ENCODE measurements around the gene RASGRP4.
A peak's percentile ranks its signal among the peaks of the same experiment; 100 is the strongest.
"Not testable (repeated sequence)": the region's sequence is repeated elsewhere in the genome, so short reads cannot be mapped to it uniquely, and the experiment has no call there.

RASGRP4 gene

GRCh38 chr19:38420935-38421334 is 5.1 kb downstream of the RASGRP4 start:
- Histone ChIP-seq H3K36me3 (ENCODE audit: insufficient read depth, low read length) (no peaks in the 10 kb centered on the region), H3K4me1 (ENCODE audit: insufficient read depth, low read length) (peaks cover 3% of the 10 kb centered on the region), H3K4me3 (ENCODE audit: low read length) (no peak overlapping the region), H3K9me3 (ENCODE audit: low read length) (no peaks in the 10 kb centered on the region), H2AFZ (ENCODE audit: low read depth, low read length) (no peak overlapping the region), H3K27me3 (ENCODE audit: insufficient read depth, low read length) (peaks cover 23% of the 10 kb centered on the region)

- Histone ChIP-seq H3K27me3 (ENCODE audit: insufficient read depth, low read length) (peaks cover 15% of the 10 kb centered on the region), H3K4me3 (ENCODE audit: low read length) (peak overlapping the region; percentile 34)
Observed at GRCh38 chr19:38417544-38418506, 8.2 kb downstream of the RASGRP4 start.

GRCh38 chr19:38417146-38417543 is 8.9 kb downstream of the RASGRP4 start:
- Histone ChIP-seq H2AFZ (ENCODE audit: low read depth, low read length) (no peak overlapping the region), H3K36me3 (ENCODE audit: insufficient read depth, low read length) (no peaks in the 10 kb centered on the region), H3K27me3 (ENCODE audit: insufficient read depth, low read length) (peaks cover 15% of the 10 kb centered on the region), H3K4me1 (ENCODE audit: insufficient read depth, low read length) (peaks cover 3% of the 10 kb centered on the region), H3K9me3 (ENCODE audit: low read length) (no peaks in the 10 kb centered on the region), H3K4me3 (ENCODE audit: low read length) (no peak overlapping the region)

More at GRCh38 chr19:38417544-38418506, 8.2 kb downstream of the RASGRP4 start:
- no peaks in the 10 kb centered on the region for H3K9me3 ChIP-seq (ENCODE audit: low read length)
- no peaks in the 10 kb centered on the region for H3K36me3 ChIP-seq (ENCODE audit: insufficient read depth, low read length)
- peak overlapping the region; percentile 60 for H2AFZ ChIP-seq (ENCODE audit: low read depth, low read length)
- H3K4me1 ChIP-seq (ENCODE audit: insufficient read depth, low read length), result peaks cover 3% of the 10 kb centered on the region

- H3K9me3 ChIP-seq (ENCODE audit: low read length), result no peaks in the 10 kb centered on the region
- H3K4me1 ChIP-seq (ENCODE audit: insufficient read depth, low read length), result peaks cover 3% of the 10 kb centered on the region
- peaks cover 11% of the 10 kb centered on the region for H3K27me3 ChIP-seq (ENCODE audit: insufficient read depth, low read length)
- no peak overlapping the region for H2AFZ ChIP-seq (ENCODE audit: low read depth, low read length)
- H3K4me3 ChIP-seq (ENCODE audit: low read length), result no peak overlapping the region
- no peaks in the 10 kb centered on the region for H3K36me3 ChIP-seq (ENCODE audit: insufficient read depth, low read length)
Observed at GRCh38 chr19:38413416-38413815, 12.6 kb downstream of the RASGRP4 start.

GRCh38 chr19:38412961-38413360 is 13.1 kb downstream of the RASGRP4 start:
- no peaks in the 10 kb centered on the region for H3K9me3 ChIP-seq (ENCODE audit: low read length)
- peaks cover 7% of the 10 kb centered on the region for H3K27me3 ChIP-seq (ENCODE audit: insufficient read depth, low read length)
- no peak overlapping the region for H2AFZ ChIP-seq (ENCODE audit: low read depth, low read length)
- no peak overlapping the region for H3K4me3 ChIP-seq (ENCODE audit: low read length)
- peaks cover 1% of the 10 kb centered on the region for H3K4me1 ChIP-seq (ENCODE audit: insufficient read depth, low read length)
- no peaks in the 10 kb centered on the region for H3K36me3 ChIP-seq (ENCODE audit: insufficient read depth, low read length)

- Histone ChIP-seq H3K4me3 (ENCODE audit: low read length) (no peak overlapping the region), H3K27me3 (ENCODE audit: insufficient read depth, low read length) (peaks cover 5% of the 10 kb centered on the region), H3K9me3 (ENCODE audit: low read length) (no peaks in the 10 kb centered on the region), H3K36me3 (ENCODE audit: insufficient read depth, low read length) (no peaks in the 10 kb centered on the region), H3K4me1 (ENCODE audit: insufficient read depth, low read length) (no peaks in the 10 kb centered on the region), H2AFZ (ENCODE audit: low read depth, low read length) (no peak overlapping the region)
Observed at GRCh38 chr19:38412491-38412890, 13.5 kb downstream of the RASGRP4 start.

GRCh38 chr19:38411898-38412297 is 14.1 kb downstream of the RASGRP4 start:
- not testable (repeated sequence) for H3K36me3 ChIP-seq (ENCODE audit: insufficient read depth, low read length); H2AFZ ChIP-seq (ENCODE audit: low read depth, low read length); H3K9me3 ChIP-seq (ENCODE audit: low read length); H3K4me3 ChIP-seq (ENCODE audit: low read length); H3K27me3 ChIP-seq (ENCODE audit: insufficient read depth, low read length); H3K4me1 ChIP-seq (ENCODE audit: insufficient read depth, low read length)

- H3K9me3 ChIP-seq (ENCODE audit: low read length), result no peaks in the 10 kb centered on the region
- peaks cover 6% of the 10 kb centered on the region for H3K36me3 ChIP-seq (ENCODE audit: insufficient read depth, low read length)
- H3K4me3 ChIP-seq (ENCODE audit: low read length), result no peak overlapping the region
- no peaks in the 10 kb centered on the region for H3K27me3 ChIP-seq (ENCODE audit: insufficient read depth, low read length)
- H3K4me1 ChIP-seq (ENCODE audit: insufficient read depth, low read length), result no peaks in the 10 kb centered on the region
- no peak overlapping the region for H2AFZ ChIP-seq (ENCODE audit: low read depth, low read length)
Observed at GRCh38 chr19:38411041-38411712, 14.8 kb downstream of the RASGRP4 start.

GRCh38 chr19:38410407-38410806 is 15.6 kb downstream of the RASGRP4 start:
- H3K36me3 ChIP-seq (ENCODE audit: insufficient read depth, low read length); H3K27me3 ChIP-seq (ENCODE audit: insufficient read depth, low read length); H3K4me3 ChIP-seq (ENCODE audit: low read length); H3K9me3 ChIP-seq (ENCODE audit: low read length); H2AFZ ChIP-seq (ENCODE audit: low read depth, low read length); H3K4me1 ChIP-seq (ENCODE audit: insufficient read depth, low read length): not testable (repeated sequence)

GRCh38 chr19:38409631-38410133 is 16.3 kb downstream of the RASGRP4 start:
- peaks cover 6% of the 10 kb centered on the region for H3K36me3 ChIP-seq (ENCODE audit: insufficient read depth, low read length)
- H3K4me1 ChIP-seq (ENCODE audit: insufficient read depth, low read length), result no peaks in the 10 kb centered on the region
- H3K9me3 ChIP-seq (ENCODE audit: low read length), result no peaks in the 10 kb centered on the region
- no peak overlapping the region for H3K4me3 ChIP-seq (ENCODE audit: low read length)
- no peak overlapping the region for H2AFZ ChIP-seq (ENCODE audit: low read depth, low read length)
- no peaks in the 10 kb centered on the region for H3K27me3 ChIP-seq (ENCODE audit: insufficient read depth, low read length)

GRCh38 chr19:38405276-38405675 is 20.7 kb downstream of the RASGRP4 start:
- Histone ChIP-seq H3K4me1 (ENCODE audit: insufficient read depth, low read length) (peaks cover 2% of the 10 kb centered on the region), H3K36me3 (ENCODE audit: insufficient read depth, low read length) (peaks cover 6% of the 10 kb centered on the region), H2AFZ (ENCODE audit: low read depth, low read length) (no peak overlapping the region), H3K4me3 (ENCODE audit: low read length) (no peak overlapping the region), H3K27me3 (ENCODE audit: insufficient read depth, low read length) (no peaks in the 10 kb centered on the region), H3K9me3 (ENCODE audit: low read length) (no peaks in the 10 kb centered on the region)

- H3K27me3 ChIP-seq (ENCODE audit: insufficient read depth, low read length), result no peaks in the 10 kb centered on the region
- no peaks in the 10 kb centered on the region for H3K9me3 ChIP-seq (ENCODE audit: low read length)
- peaks cover 2% of the 10 kb centered on the region for H3K4me1 ChIP-seq (ENCODE audit: insufficient read depth, low read length)
- no peak overlapping the region for H3K4me3 ChIP-seq (ENCODE audit: low read length)
- peaks cover 6% of the 10 kb centered on the region for H3K36me3 ChIP-seq (ENCODE audit: insufficient read depth, low read length)
- no peak overlapping the region for H2AFZ ChIP-seq (ENCODE audit: low read depth, low read length)
Observed at GRCh38 chr19:38404858-38405257, 21.2 kb downstream of the RASGRP4 start.

- Histone ChIP-seq H3K4me1 (ENCODE audit: insufficient read depth, low read length) (peaks cover 2% of the 10 kb centered on the region), H2AFZ (ENCODE audit: low read depth, low read length) (peak within 1 kb of the TSS; percentile 98), H3K9me3 (ENCODE audit: low read length) (no peaks in the 10 kb centered on the region), H3K36me3 (ENCODE audit: insufficient read depth, low read length) (peaks cover 6% of the 10 kb centered on the region), H3K4me3 (ENCODE audit: low read length) (peak within 1 kb of the TSS; percentile 55), H3K27me3 (ENCODE audit: insufficient read depth, low read length) (no peaks in the 10 kb centered on the region)
Observed at GRCh38 chr19:38402967-38403674, 22.9 kb downstream of the RASGRP4 start, which contains the start of gene FAM98C. Gene FAM98C (plus strand): TSS chr19:38403093. CDS start chr19:38403154, 61 bp downstream.
